ENCODE data around the gene NPEPL1. TPM values are rescaled to one million over a fixed set of nuclear protein-coding genes. Genes with fewer than 3 reads are reported as not detected.

The NPEPL1 gene
- total and polyA plus RNA-seq, 2 donors (not counting 3 experiments of a cell fraction or from before 2014, with no cell fraction given): 22.5 to 40.8 TPM

- H4K20me1 ChIP-seq (replicated peaks; ENCODE audit: control insufficient read depth, extremely low read depth, insufficient read depth, low read length): no peaks in the 10 kb centered on the region
- H2AFZ ChIP-seq (ENCODE audit: low read depth, low read length): no peak overlapping the region
- dilution Hi-C loops (cut with MboI; ENCODE audit: extremely low pct_ligation_motif_present, low sequenced_read_pairs): no loop called here
- no peaks in the 10 kb centered on the region for H3K9me3 ChIP-seq (replicated peaks; ENCODE audit: control insufficient read depth, insufficient read depth, low read length)
- no peak overlapping the region for H3K9ac ChIP-seq (replicated peaks; ENCODE audit: extremely low read depth, insufficient read depth, low read length)
- POLR2A ChIA-PET: no interaction called here
- CTCF ChIA-PET: no interaction called here
- TF ChIP-seq MYC (IDR thresholded peaks at IDR 0.05; ENCODE audit: low read depth, low read length) (no peak), EZH2 (IDR thresholded peaks at IDR 0.05; ENCODE audit: borderline replicate concordance, low read depth, low read length, severe bottlenecking) (no peak), POLR2A (IDR thresholded peaks at IDR 0.05; ENCODE audit: low read depth, low read length) (no peak), MAX (IDR thresholded peaks at IDR 0.05; ENCODE audit: insufficient read depth, insufficient read length) (no peak), GATA2 (IDR thresholded peaks at IDR 0.05; ENCODE audit: insufficient read depth, insufficient read length, low read depth, low read length) (no peak), JUN (IDR thresholded peaks at IDR 0.05; ENCODE audit: borderline replicate concordance, insufficient read depth, insufficient read length, low read depth) (no peak), FOS (IDR thresholded peaks at IDR 0.05; ENCODE audit: borderline replicate concordance, insufficient read depth, low read length) (no peak), POLR2AphosphoS5 (IDR thresholded peaks at IDR 0.05; ENCODE audit: insufficient read depth, low read depth, low read length) (no peak)
- TF ChIP-seq, protein P1, sequence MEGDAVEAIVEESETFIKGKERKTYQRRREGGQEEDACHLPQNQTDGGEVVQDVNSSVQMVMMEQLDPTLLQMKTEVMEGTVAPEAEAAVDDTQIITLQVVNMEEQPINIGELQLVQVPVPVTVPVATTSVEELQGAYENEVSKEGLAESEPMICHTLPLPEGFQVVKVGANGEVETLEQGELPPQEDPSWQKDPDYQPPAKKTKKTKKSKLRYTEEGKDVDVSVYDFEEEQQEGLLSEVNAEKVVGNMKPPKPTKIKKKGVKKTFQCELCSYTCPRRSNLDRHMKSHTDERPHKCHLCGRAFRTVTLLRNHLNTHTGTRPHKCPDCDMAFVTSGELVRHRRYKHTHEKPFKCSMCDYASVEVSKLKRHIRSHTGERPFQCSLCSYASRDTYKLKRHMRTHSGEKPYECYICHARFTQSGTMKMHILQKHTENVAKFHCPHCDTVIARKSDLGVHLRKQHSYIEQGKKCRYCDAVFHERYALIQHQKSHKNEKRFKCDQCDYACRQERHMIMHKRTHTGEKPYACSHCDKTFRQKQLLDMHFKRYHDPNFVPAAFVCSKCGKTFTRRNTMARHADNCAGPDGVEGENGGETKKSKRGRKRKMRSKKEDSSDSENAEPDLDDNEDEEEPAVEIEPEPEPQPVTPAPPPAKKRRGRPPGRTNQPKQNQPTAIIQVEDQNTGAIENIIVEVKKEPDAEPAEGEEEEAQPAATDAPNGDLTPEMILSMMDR (IDR thresholded peaks at IDR 0.05; ENCODE audit: extremely low read depth in 1 of 2, insufficient read depth in 1 of 2, low read depth in 1 of 2, low read length in 2 of 2): no peak
- no peaks in the 10 kb centered on the region for H3K9me1 ChIP-seq (replicated peaks; ENCODE audit: control insufficient read depth, extremely low read depth, insufficient read depth, low read length)
- DNase-seq (ENCODE audit: low read depth, low spot score): no peak
- no peak for FAIRE-seq
- H3K79me2 ChIP-seq (ENCODE audit: control insufficient read depth, insufficient read depth, low read length): no peaks in the 10 kb centered on the region
- no peaks in the 10 kb centered on the region for H3K4me1 ChIP-seq (ENCODE audit: control insufficient read depth, extremely low read depth, insufficient read depth, low read length)
- H3K27me3 ChIP-seq (ENCODE audit: control insufficient read depth in 2 of 2, insufficient read depth in 2 of 2, low read length in 2 of 2): peaks cover 4 to 6% of the 10 kb centered on the region in 2 experiments
- H3K27ac ChIP-seq (ENCODE audit: insufficient read depth, low read depth, low read length): no peak overlapping the region
- BruUV-seq (replicated peaks): no TSS peak
- no peaks in the 10 kb centered on the region for H3K36me3 ChIP-seq (ENCODE audit: control insufficient read depth in 2 of 2, extremely low read depth in 1 of 2, insufficient read depth in 2 of 2, low read length in 2 of 2)
- intact Hi-C loops (cut with micrococcal nuclease): loop anchor here (10.0 kb wide), 2 partner anchors 363 to 503 kb away; no protein-coding TSS in a partner anchor
- no peak overlapping the region for H3K4me3 ChIP-seq (replicated peaks in 1 of 3; ENCODE audit: insufficient read depth in 1 of 3, low read depth in 1 of 3, low read length in 3 of 3)
- H3K4me2 ChIP-seq (ENCODE audit: insufficient read depth, low read length): no peak overlapping the region
Measured at GRCh38 chr20:58721951-58722778, 29.6 kb downstream of the NPEPL1 start.

Measured in endothelial cell of umbilical vein (primary cell).